Activated CD8-positive, alpha-beta memory T cell treated with anti-CD3 and anti-CD28 coated beads for 36 hours (primary cell): Measurements from ENCODE around the gene KRTAP16-1. TPM values are rescaled to one million over a fixed set of nuclear protein-coding genes. Genes with fewer than 3 reads are reported as not detected.

Experiments used
- CTCF ChIA-PET: fragments of 350-600 bp; sonication (Branson Sonifier 250); formaldehyde crosslinking; loops from one replicate; lab custom pipeline; 2021; ENCODE audit warnings: antibody characterized with exemption; lab: Charles Lee
- POLR2A ChIA-PET: fragments of 350-600 bp; sonication (Branson Sonifier 250); formaldehyde crosslinking; loops from one replicate; lab custom pipeline; 2021; ENCODE audit warnings: antibody characterized with exemption; lab: Charles Lee
- total RNA-seq, 2 experiments: library from RNA; stranded (reverse); gene quantifications; one replicate each; pipeline ENCODE4 v1.2.3, GENCODE V29; 2021

KRTAP16-1 gene
- total RNA-seq, 2 experiments from 2014 or later = not detected

- POLR2A ChIA-PET = no interaction called here
- CTCF ChIA-PET = no interaction called here
Observed at GRCh38 chr17:41332239-41332638, 23.1 kb upstream of the KRTAP16-1 start.

- ChIA-PET POLR2A (no interaction called here), CTCF (no interaction called here)
Observed at GRCh38 chr17:41331606-41332005, 22.5 kb upstream of the KRTAP16-1 start.

GRCh38 chr17:41329279-41329948, 20.3 kb upstream of the KRTAP16-1 start:
- ChIA-PET CTCF (interaction anchor here (0.7 kb wide), 1 partner anchor 220 kb away, joined by 3 read pairs; no protein-coding TSS in a partner anchor), POLR2A (no interaction called here)

- ChIA-PET POLR2A (no interaction called here), CTCF (no interaction called here)
Observed at GRCh38 chr17:41328207-41328606, 19.1 kb upstream of the KRTAP16-1 start.

GRCh38 chr17:41327411-41328120, 18.5 kb upstream of the KRTAP16-1 start:
- CTCF ChIA-PET = no interaction called here

GRCh38 chr17:41326173-41327145, 17.4 kb upstream of the KRTAP16-1 start:
- POLR2A ChIA-PET = no interaction called here
- CTCF ChIA-PET = no interaction called here

More at GRCh38 chr17:41327411-41328120, 18.5 kb upstream of the KRTAP16-1 start:
- POLR2A ChIA-PET = no interaction called here

GRCh38 chr17:41325611-41326010, 16.5 kb upstream of the KRTAP16-1 start:
- ChIA-PET CTCF (no interaction called here), POLR2A (no interaction called here)

- CTCF ChIA-PET = no interaction called here
Observed at GRCh38 chr17:41325126-41325525, 16.0 kb upstream of the KRTAP16-1 start.

GRCh38 chr17:41324180-41325075, 15.3 kb upstream of the KRTAP16-1 start:
- POLR2A ChIA-PET = no interaction called here
- CTCF ChIA-PET = no interaction called here

More at GRCh38 chr17:41325126-41325525, 16.0 kb upstream of the KRTAP16-1 start:
- POLR2A ChIA-PET = no interaction called here

GRCh38 chr17:41322903-41323895, 14.1 kb upstream of the KRTAP16-1 start:
- CTCF ChIA-PET = interaction anchor here (0.7 to 1.6 kb wide), 8 partner anchors 15 to 519 kb away, joined by 3 to 6 read pairs (median 4); no protein-coding TSS in a partner anchor
- POLR2A ChIA-PET = no interaction called here

GRCh38 chr17:41322094-41322902, 13.2 kb upstream of the KRTAP16-1 start:
- POLR2A ChIA-PET = no interaction called here
- CTCF ChIA-PET = interaction anchor here (0.7 to 1.6 kb wide), 10 partner anchors 14 to 518 kb away, joined by 3 to 6 read pairs (median 4); no protein-coding TSS in a partner anchor

- ChIA-PET POLR2A (no interaction called here), CTCF (no interaction called here)
Observed at GRCh38 chr17:41318231-41318630, 9.1 kb upstream of the KRTAP16-1 start.

GRCh38 chr17:41315814-41316445, 6.8 kb upstream of the KRTAP16-1 start:
- POLR2A ChIA-PET = no interaction called here
- CTCF ChIA-PET = no interaction called here

GRCh38 chr17:41315204-41315794, 6.2 kb upstream of the KRTAP16-1 start, which contains the start of gene KRTAP17-1:
Gene KRTAP17-1, minus strand, starts transcription at chr17:41315710. Its CDS starts 60 bp downstream, at chr17:41315650.
- ChIA-PET CTCF (no interaction called here), POLR2A (no interaction called here)

- CTCF ChIA-PET = no interaction called here
- POLR2A ChIA-PET = no interaction called here
Observed at GRCh38 chr17:41311111-41311510, 2.0 kb upstream of the KRTAP16-1 start.
